ENCODE data around the gene NPY5R.

The NPY5R gene

DNA sequence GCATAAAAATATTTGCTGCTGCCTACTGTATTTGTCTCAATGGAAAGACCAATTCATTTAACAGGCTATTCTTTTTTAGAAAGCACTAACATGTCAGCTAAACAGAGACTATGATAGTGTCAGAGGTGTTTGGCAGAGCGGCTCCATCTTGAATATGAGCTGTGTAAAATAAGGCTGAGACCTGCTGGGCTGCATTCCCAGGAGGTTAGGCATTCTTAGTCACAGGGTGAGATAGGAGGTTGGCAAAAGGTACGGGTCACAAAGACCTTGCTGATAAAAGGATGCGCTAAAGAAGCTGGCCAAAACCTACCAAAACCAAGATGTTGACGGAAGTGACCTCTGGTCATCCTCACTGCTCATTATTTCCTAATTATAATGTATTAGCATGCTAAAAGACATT lies 41.8 kb downstream of the NPY5R start:
- no peaks in the 10 kb centered on the region for H3K4me1 ChIP-seq (ENCODE audit: control insufficient read depth in 1 of 2, insufficient read depth in 2 of 2, low read length in 2 of 2)

DNA sequence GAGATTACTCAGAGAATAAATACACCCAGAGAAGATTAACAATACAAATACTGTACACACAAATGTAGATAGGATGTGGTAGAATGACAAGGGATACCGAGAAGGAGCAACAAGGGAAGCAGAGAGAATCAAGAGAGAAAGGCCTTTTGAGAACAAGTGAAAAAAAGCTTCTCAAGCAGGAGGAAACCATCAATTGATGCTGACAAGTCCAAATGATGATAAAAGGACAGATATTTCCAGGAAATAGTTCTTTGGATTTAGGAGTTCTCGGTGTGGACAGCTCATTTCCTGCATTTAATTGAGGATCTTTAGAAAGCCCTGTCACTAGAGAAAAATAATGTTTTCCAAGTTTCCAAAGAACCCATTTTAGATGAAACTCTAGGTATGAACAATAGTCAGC lies 48.1 kb downstream of the NPY5R start:
- Histone ChIP-seq H3K9me3 (ENCODE audit: control insufficient read depth in 1 of 2, low read length in 2 of 2) (no peaks in the 10 kb centered on the region), H3K36me3 (ENCODE audit: control insufficient read depth in 1 of 2, insufficient read depth in 2 of 2, low read length in 2 of 2) (no peaks in the 10 kb centered on the region), H3K4me1 (ENCODE audit: control insufficient read depth in 1 of 2, insufficient read depth in 2 of 2, low read length in 2 of 2) (no peaks in the 10 kb centered on the region), H3K27me3 (ENCODE audit: low read depth, low read length) (no peaks in the 10 kb centered on the region), H3K4me3 (ENCODE audit: low read depth in 1 of 2, low read length in 2 of 2) (no peak overlapping the region), H3K27ac (ENCODE audit: low read length) (no peak overlapping the region)

More for the DNA sequence above, 41.8 kb downstream of the NPY5R start:
- Histone ChIP-seq H3K36me3 (ENCODE audit: control insufficient read depth in 1 of 2, insufficient read depth in 2 of 2, low read length in 2 of 2) (no peaks in the 10 kb centered on the region), H3K27me3 (ENCODE audit: low read depth, low read length) (no peaks in the 10 kb centered on the region), H3K9me3 (ENCODE audit: control insufficient read depth in 1 of 2, low read length in 2 of 2) (no peaks in the 10 kb centered on the region), H3K27ac (ENCODE audit: low read length) (no peak overlapping the region), H3K4me3 (ENCODE audit: low read depth in 1 of 2, low read length in 2 of 2) (no peak overlapping the region)

DNA sequence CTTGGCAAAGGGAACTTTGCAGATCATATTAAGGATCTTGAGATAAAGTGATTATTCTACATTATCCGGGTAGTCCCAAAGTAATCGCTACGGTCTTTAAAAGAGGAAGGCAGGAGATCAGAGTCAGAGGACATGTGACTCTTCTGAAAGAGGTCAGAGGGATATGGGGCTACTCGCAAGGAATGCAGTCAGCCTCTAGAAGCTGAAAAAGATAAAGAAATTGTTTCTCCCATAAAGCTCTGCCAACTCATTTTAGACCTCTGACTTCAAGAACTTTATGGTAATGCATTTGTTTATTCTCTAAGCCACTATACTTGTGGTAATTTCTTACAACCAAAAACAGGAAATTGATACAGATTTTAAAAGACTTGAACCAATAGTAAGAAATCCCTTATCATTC lies 48.6 kb downstream of the NPY5R start:
- Histone ChIP-seq H3K4me1 (ENCODE audit: control insufficient read depth in 1 of 2, insufficient read depth in 2 of 2, low read length in 2 of 2) (no peaks in the 10 kb centered on the region), H3K27ac (ENCODE audit: low read length) (no peak overlapping the region), H3K27me3 (ENCODE audit: low read depth, low read length) (no peaks in the 10 kb centered on the region), H3K4me3 (ENCODE audit: low read depth in 1 of 2, low read length in 2 of 2) (no peak overlapping the region), H3K9me3 (ENCODE audit: control insufficient read depth in 1 of 2, low read length in 2 of 2) (no peaks in the 10 kb centered on the region), H3K36me3 (ENCODE audit: control insufficient read depth in 1 of 2, insufficient read depth in 2 of 2, low read length in 2 of 2) (no peaks in the 10 kb centered on the region)

DNA sequence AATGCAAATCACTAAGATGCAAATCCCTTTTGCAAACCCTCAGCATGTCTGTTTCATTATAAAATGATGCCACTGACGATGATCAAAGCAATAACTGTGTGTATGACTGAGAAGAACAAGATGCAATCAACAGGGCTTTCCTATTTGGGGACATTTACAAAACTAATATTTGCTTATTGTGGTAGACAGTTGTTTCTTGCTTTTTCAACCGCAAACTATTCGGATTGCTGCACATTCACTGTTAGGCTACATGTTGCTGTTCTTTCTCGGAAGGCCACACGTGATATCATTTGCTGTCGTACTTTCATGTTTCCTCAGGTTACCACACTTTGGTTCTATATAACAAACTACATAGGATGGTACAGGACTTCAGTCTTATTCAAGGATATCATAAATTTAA lies 49.8 kb downstream of the NPY5R start:
- H3K4me3 ChIP-seq (ENCODE audit: low read depth in 1 of 2, low read length in 2 of 2): no peak overlapping the region

DNA sequence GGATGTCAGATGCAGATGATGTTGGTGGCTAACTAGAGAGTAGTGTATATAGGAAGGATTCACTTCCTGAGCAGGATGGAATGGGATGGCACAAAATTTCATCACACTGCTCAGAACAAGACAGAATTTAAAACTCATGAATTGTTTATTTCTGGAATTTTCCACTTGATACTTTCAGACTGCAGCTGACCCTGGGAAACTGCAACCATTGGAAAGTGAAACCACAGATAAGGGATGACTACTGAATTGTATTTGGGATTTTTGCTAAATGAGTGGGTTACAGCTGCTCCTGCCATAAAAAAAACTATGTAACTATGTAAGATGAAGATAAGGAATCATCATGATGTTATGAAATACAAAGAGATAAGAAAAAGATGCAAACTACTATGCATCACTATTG lies 51.4 kb downstream of the NPY5R start:
- H3K27me3 ChIP-seq (ENCODE audit: low read depth, low read length): no peaks in the 10 kb centered on the region
- no peaks in the 10 kb centered on the region for H3K36me3 ChIP-seq (ENCODE audit: control insufficient read depth in 1 of 2, insufficient read depth in 2 of 2, low read length in 2 of 2)
- H3K4me1 ChIP-seq (ENCODE audit: control insufficient read depth in 1 of 2, insufficient read depth in 2 of 2, low read length in 2 of 2): no peaks in the 10 kb centered on the region
- H3K4me3 ChIP-seq (ENCODE audit: low read depth in 1 of 2, low read length in 2 of 2): no peak overlapping the region
- no peak overlapping the region for H3K27ac ChIP-seq (ENCODE audit: low read length)
- H3K9me3 ChIP-seq (ENCODE audit: control insufficient read depth in 1 of 2, low read length in 2 of 2): no peaks in the 10 kb centered on the region

More for the DNA sequence above, 49.8 kb downstream of the NPY5R start:
- H3K9me3 ChIP-seq (ENCODE audit: control insufficient read depth in 1 of 2, low read length in 2 of 2): no peaks in the 10 kb centered on the region
- H3K27ac ChIP-seq (ENCODE audit: low read length): no peak overlapping the region
- H3K4me1 ChIP-seq (ENCODE audit: control insufficient read depth in 1 of 2, insufficient read depth in 2 of 2, low read length in 2 of 2): no peaks in the 10 kb centered on the region
- H3K36me3 ChIP-seq (ENCODE audit: control insufficient read depth in 1 of 2, insufficient read depth in 2 of 2, low read length in 2 of 2): no peaks in the 10 kb centered on the region
- H3K27me3 ChIP-seq (ENCODE audit: low read depth, low read length): no peaks in the 10 kb centered on the region

DNA sequence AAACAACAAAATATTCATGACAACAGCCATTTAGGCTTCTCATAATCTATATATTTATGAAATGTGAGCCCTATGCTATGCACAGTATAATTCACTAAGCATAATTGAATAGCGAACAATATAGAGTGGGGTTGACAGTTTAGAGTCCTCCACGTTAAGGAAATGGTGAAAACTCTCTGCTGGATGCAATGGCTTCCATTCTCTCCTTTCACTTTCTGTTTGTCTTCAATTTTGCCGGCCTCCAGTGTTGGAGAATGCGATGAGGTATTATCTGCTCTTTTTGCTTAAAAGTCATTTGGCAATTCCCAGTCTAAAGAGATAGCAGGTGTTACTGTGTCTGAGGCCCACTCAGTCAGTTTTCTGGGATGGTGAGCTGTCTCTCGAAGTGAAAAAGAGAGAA lies 52.1 kb downstream of the NPY5R start:
- H3K27ac ChIP-seq (ENCODE audit: low read length): no peak overlapping the region
- H3K9me3 ChIP-seq (ENCODE audit: control insufficient read depth in 1 of 2, low read length in 2 of 2): no peaks in the 10 kb centered on the region
- no peaks in the 10 kb centered on the region for H3K27me3 ChIP-seq (ENCODE audit: low read depth, low read length)
- H3K36me3 ChIP-seq (ENCODE audit: control insufficient read depth in 1 of 2, insufficient read depth in 2 of 2, low read length in 2 of 2): no peaks in the 10 kb centered on the region
- H3K4me1 ChIP-seq (ENCODE audit: control insufficient read depth in 1 of 2, insufficient read depth in 2 of 2, low read length in 2 of 2): no peaks in the 10 kb centered on the region
- peak overlapping the region; percentile 1 to 5 for H3K4me3 ChIP-seq (ENCODE audit: low read depth in 1 of 2, low read length in 2 of 2)

DNA sequence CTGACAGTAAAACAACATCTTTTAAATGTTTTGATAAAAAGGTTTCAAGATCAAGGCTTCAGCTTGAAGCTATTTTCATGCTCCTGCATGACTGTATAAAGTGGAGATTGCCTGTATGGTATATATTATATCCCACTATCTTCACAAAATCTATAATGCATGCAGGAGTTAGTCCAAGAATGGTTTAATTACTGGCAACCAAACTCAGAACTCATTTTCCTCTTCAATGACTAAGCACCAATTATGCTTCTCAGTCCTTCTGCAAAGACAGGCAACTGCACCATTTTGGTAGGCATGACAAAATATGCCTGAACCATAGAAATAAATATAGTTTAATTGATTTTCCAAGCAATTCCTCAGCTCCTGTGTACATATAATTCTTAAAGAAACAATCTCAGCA lies 54.5 kb downstream of the NPY5R start:
- Histone ChIP-seq H3K27ac (ENCODE audit: low read length) (no peak overlapping the region), H3K4me1 (ENCODE audit: control insufficient read depth in 1 of 2, insufficient read depth in 2 of 2, low read length in 2 of 2) (no peaks in the 10 kb centered on the region), H3K9me3 (ENCODE audit: control insufficient read depth in 1 of 2, low read length in 2 of 2) (no peaks in the 10 kb centered on the region), H3K27me3 (ENCODE audit: low read depth, low read length) (no peaks in the 10 kb centered on the region), H3K4me3 (ENCODE audit: low read depth in 1 of 2, low read length in 2 of 2) (no peak overlapping the region), H3K36me3 (ENCODE audit: control insufficient read depth in 1 of 2, insufficient read depth in 2 of 2, low read length in 2 of 2) (no peaks in the 10 kb centered on the region)

DNA sequence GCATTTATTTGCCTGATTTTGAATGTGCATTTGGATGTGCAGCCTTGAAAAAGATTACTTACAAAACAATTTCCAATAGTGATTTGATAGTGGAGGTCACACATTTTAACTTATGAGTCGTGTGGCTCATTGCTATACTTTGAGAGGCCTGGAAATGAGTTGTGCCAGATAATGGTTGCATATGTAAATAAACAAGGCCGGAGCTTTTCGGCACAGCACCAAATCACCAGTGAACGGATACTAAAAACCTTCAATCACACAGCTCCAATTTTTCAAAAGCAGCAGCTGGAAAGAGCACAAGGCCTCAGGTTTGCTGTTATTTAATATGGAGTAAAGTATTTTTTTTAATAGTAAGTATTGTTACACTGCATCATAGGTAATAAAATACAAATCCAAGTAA lies 57.2 kb downstream of the NPY5R start:
- Histone ChIP-seq H3K27me3 (ENCODE audit: low read depth, low read length) (no peaks in the 10 kb centered on the region), H3K4me3 (ENCODE audit: low read depth in 1 of 2, low read length in 2 of 2) (no peak overlapping the region), H3K9me3 (ENCODE audit: control insufficient read depth in 1 of 2, low read length in 2 of 2) (no peaks in the 10 kb centered on the region), H3K36me3 (ENCODE audit: control insufficient read depth in 1 of 2, insufficient read depth in 2 of 2, low read length in 2 of 2) (no peaks in the 10 kb centered on the region), H3K27ac (ENCODE audit: low read length) (no peak overlapping the region), H3K4me1 (ENCODE audit: control insufficient read depth in 1 of 2, insufficient read depth in 2 of 2, low read length in 2 of 2) (no peaks in the 10 kb centered on the region)

All from muscle layer of duodenum (tissue), 2 donors.